ENCODE measurements around the gene TBL3.
A peak's percentile ranks its signal among the peaks of the same experiment; 100 is the strongest.
"Not testable (repeated sequence)": the region's sequence is repeated elsewhere in the genome, so short reads cannot be mapped to it uniquely, and the experiment has no call there.

Gene TBL3

GRCh38 chr16:1942810-1943726 is 28.8 kb upstream of the TBL3 start, which contains the start of gene MSRB1:
TSS of gene MSRB1 (minus strand) at chr16:1943199. CDS start at chr16:1943156, 43 bp downstream.
- DNase-seq (ENCODE audit: low read depth), result peak; percentile 97

- DNase-seq (ENCODE audit: low read depth), result no peak
These were observed 27.1 kb upstream of the TBL3 start for GRCh38 chr16:1944612-1945199.

- DNase-seq (ENCODE audit: low read depth), result no peak
These were observed 26.1 kb upstream of the TBL3 start for GRCh38 chr16:1945559-1946391.

- no peak for DNase-seq (ENCODE audit: low read depth)
These were observed 25.1 kb upstream of the TBL3 start for GRCh38 chr16:1946495-1947368.

GRCh38 chr16:1947369-1947670 is 24.5 kb upstream of the TBL3 start:
- no peak for DNase-seq (ENCODE audit: low read depth)

- no peak for DNase-seq (ENCODE audit: low read depth)
These were observed 22.3 kb upstream of the TBL3 start for GRCh38 chr16:1949507-1949906.

- no peak for DNase-seq (ENCODE audit: low read depth)
These were observed 21.8 kb upstream of the TBL3 start for GRCh38 chr16:1950047-1950446.

GRCh38 chr16:1950559-1950958 is 21.3 kb upstream of the TBL3 start:
- DNase-seq (ENCODE audit: low read depth), result no peak

GRCh38 chr16:1953734-1954133 is 18.1 kb upstream of the TBL3 start:
- DNase-seq (ENCODE audit: low read depth), result no peak

- not testable (repeated sequence) for DNase-seq (ENCODE audit: low read depth)
These were observed 14.3 kb upstream of the TBL3 start for GRCh38 chr16:1957434-1958142.

GRCh38 chr16:1958143-1958491 is 13.7 kb upstream of the TBL3 start:
- not testable (repeated sequence) for DNase-seq (ENCODE audit: low read depth)

GRCh38 chr16:1958715-1959268 is 13.1 kb upstream of the TBL3 start:
- no peak for DNase-seq (ENCODE audit: low read depth)

- peak; percentile 65 for DNase-seq (ENCODE audit: low read depth)
These were observed 12.4 kb upstream of the TBL3 start, which contains the start of gene NDUFB10 for GRCh38 chr16:1959269-1960039. TSS of gene NDUFB10 (plus strand) at chr16:1959538. CDS start at chr16:1959625, 87 bp downstream.

GRCh38 chr16:1960665-1961630 is 10.9 kb upstream of the TBL3 start:
- DNase-seq (ENCODE audit: low read depth), result no peak

- DNase-seq (ENCODE audit: low read depth), result no peak
These were observed 10.2 kb upstream of the TBL3 start for GRCh38 chr16:1961651-1962067.

GRCh38 chr16:1962161-1963153 is 9.4 kb upstream of the TBL3 start:
- not testable (repeated sequence) for DNase-seq (ENCODE audit: low read depth)

GRCh38 chr16:1963806-1964505 is 7.9 kb upstream of the TBL3 start:
- DNase-seq (ENCODE audit: low read depth), result no peak
